ENCODE data around the gene NDOR1.

NDOR1 gene

GRCh38 chr9:137182836-137183235, 22.7 kb upstream of the NDOR1 start:
- no peak for DNase-seq (ENCODE audit: low spot score)

- DNase-seq (ENCODE audit: low spot score), result no peak
Observed at GRCh38 chr9:137183980-137184595, 21.4 kb upstream of the NDOR1 start.

GRCh38 chr9:137184881-137185660, 20.4 kb upstream of the NDOR1 start:
- no peak for DNase-seq (ENCODE audit: low spot score)

GRCh38 chr9:137185921-137186320, 19.6 kb upstream of the NDOR1 start:
- DNase-seq (ENCODE audit: low spot score), result no peak

- DNase-seq (ENCODE audit: low spot score), result no peak
Observed at GRCh38 chr9:137186385-137186784, 19.1 kb upstream of the NDOR1 start.

- no peak for DNase-seq (ENCODE audit: low spot score)
Observed at GRCh38 chr9:137187386-137187785, 18.1 kb upstream of the NDOR1 start.

GRCh38 chr9:137188086-137188489, 17.4 kb upstream of the NDOR1 start:
- DNase-seq (ENCODE audit: low spot score), result no peak

GRCh38 chr9:137188490-137189296, 16.8 kb upstream of the NDOR1 start, which contains the start of the genes ANAPC2 and SSNA1:
TSS of gene ANAPC2 (minus strand) at chr9:137188560. CDS start at chr9:137188532, 28 bp downstream.
TSS of gene SSNA1 (plus strand) at chr9:137188676. CDS start at chr9:137188727, 51 bp downstream.
- DNase-seq (ENCODE audit: low spot score), result peak; percentile 92

- DNase-seq (ENCODE audit: low spot score), result no peak
Observed at GRCh38 chr9:137189297-137190295, 15.9 kb upstream of the NDOR1 start.

- DNase-seq (ENCODE audit: low spot score), result peak; percentile 16
Observed at GRCh38 chr9:137190315-137190856, 15.1 kb upstream of the NDOR1 start.

- DNase-seq (ENCODE audit: low spot score), result no peak
Observed at GRCh38 chr9:137191245-137191644, 14.3 kb upstream of the NDOR1 start.

GRCh38 chr9:137191691-137192447, 13.6 kb upstream of the NDOR1 start:
- no peak for DNase-seq (ENCODE audit: low spot score)

- DNase-seq (ENCODE audit: low spot score), result no peak
Observed at GRCh38 chr9:137192448-137192780, 13.1 kb upstream of the NDOR1 start.

- no peak for DNase-seq (ENCODE audit: low spot score)
Observed at GRCh38 chr9:137192859-137193258, 12.6 kb upstream of the NDOR1 start.

- DNase-seq (ENCODE audit: low spot score), result no peak
Observed at GRCh38 chr9:137193771-137194170, 11.7 kb upstream of the NDOR1 start.

GRCh38 chr9:137194388-137194787, 11.1 kb upstream of the NDOR1 start:
- DNase-seq (ENCODE audit: low spot score), result no peak

- no peak for DNase-seq (ENCODE audit: low spot score)
Observed at GRCh38 chr9:137194909-137195308, 10.6 kb upstream of the NDOR1 start.

GRCh38 chr9:137195525-137196220, 9.8 kb upstream of the NDOR1 start:
- no peak for DNase-seq (ENCODE audit: low spot score)

- peak; percentile 48 for DNase-seq (ENCODE audit: low spot score)
Observed at GRCh38 chr9:137198051-137198901, 7.2 kb upstream of the NDOR1 start.
